ENCODE data around the gene SFXN5. TPM values are rescaled to one million over a fixed set of nuclear protein-coding genes. Genes with fewer than 3 reads are reported as not detected.
A peak's percentile ranks its signal among the peaks of the same experiment; 100 is the strongest.
"Not testable (repeated sequence)": the region's sequence is repeated elsewhere in the genome, so short reads cannot be mapped to it uniquely, and the experiment has no call there.

The SFXN5 gene
- total RNA-seq, 1 donor = 17.0 TPM

- peak; percentile 81 for DNase-seq (ENCODE audit: insufficient read length, low spot score, missing footprints)
- Histone ChIP-seq H3K9me3 (ENCODE audit: low read depth, low read length) (no peaks in the 10 kb centered on the region), H3K4me3 (ENCODE audit: insufficient read depth, low read length) (no peak overlapping the region), H3K27ac (ENCODE audit: low read depth, low read length) (no peak overlapping the region), H3K27me3 (ENCODE audit: insufficient read depth, low read length) (peaks cover 94% of the 10 kb centered on the region), H2AFZ (ENCODE audit: low read length) (no peak overlapping the region), H3K36me3 (ENCODE audit: insufficient read depth, low read length) (no peaks in the 10 kb centered on the region), H3K4me1 (ENCODE audit: insufficient read depth, low read length) (no peaks in the 10 kb centered on the region), H3K79me2 (ENCODE audit: insufficient read depth, low read length) (no peaks in the 10 kb centered on the region), H4K20me1 (ENCODE audit: insufficient read depth, low read length) (peaks cover 2% of the 10 kb centered on the region), H3K4me2 (ENCODE audit: insufficient read depth, low read length) (no peak overlapping the region)
- TF ChIP-seq, protein P1, sequence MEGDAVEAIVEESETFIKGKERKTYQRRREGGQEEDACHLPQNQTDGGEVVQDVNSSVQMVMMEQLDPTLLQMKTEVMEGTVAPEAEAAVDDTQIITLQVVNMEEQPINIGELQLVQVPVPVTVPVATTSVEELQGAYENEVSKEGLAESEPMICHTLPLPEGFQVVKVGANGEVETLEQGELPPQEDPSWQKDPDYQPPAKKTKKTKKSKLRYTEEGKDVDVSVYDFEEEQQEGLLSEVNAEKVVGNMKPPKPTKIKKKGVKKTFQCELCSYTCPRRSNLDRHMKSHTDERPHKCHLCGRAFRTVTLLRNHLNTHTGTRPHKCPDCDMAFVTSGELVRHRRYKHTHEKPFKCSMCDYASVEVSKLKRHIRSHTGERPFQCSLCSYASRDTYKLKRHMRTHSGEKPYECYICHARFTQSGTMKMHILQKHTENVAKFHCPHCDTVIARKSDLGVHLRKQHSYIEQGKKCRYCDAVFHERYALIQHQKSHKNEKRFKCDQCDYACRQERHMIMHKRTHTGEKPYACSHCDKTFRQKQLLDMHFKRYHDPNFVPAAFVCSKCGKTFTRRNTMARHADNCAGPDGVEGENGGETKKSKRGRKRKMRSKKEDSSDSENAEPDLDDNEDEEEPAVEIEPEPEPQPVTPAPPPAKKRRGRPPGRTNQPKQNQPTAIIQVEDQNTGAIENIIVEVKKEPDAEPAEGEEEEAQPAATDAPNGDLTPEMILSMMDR (IDR thresholded peaks at IDR 0.05; ENCODE audit: extremely low read depth, low read depth, low read length) = no peak
Observed at GRCh38 chr2:72913486-72914205, 157.9 kb downstream of the SFXN5 start.

DNA sequence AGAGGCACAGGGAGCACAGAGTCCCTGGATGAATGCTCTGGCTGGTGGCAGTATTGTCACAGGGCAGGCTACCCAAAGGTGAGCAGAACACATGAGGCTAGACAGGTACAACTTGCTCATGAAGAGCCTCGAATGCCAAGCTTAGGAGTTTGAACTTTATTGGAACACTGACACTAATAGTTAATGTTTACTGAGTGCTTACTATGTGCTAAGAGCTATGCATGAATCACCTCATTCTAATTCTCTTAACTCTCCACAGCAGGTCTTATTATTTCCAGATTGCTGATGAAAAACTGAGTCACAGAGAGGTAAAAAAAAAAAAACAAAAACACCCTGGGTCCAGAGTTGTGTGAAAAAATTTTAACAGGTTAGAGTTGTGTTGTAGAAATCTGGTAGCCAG lies 160.3 kb downstream of the SFXN5 start:
- no peaks in the 10 kb centered on the region for H3K79me2 ChIP-seq (ENCODE audit: insufficient read depth, low read length)
- no peak overlapping the region for H3K4me2 ChIP-seq (ENCODE audit: insufficient read depth, low read length)
- TF ChIP-seq, protein P1 (IDR thresholded peaks at IDR 0.05; ENCODE audit: extremely low read depth, low read depth, low read length) = no peak
- H3K36me3 ChIP-seq (ENCODE audit: insufficient read depth, low read length) = no peaks in the 10 kb centered on the region
- H3K4me1 ChIP-seq (ENCODE audit: insufficient read depth, low read length) = no peaks in the 10 kb centered on the region
- H3K9me3 ChIP-seq (ENCODE audit: low read depth, low read length) = no peaks in the 10 kb centered on the region
- no peak overlapping the region for H3K27ac ChIP-seq (ENCODE audit: low read depth, low read length)
- no peak for DNase-seq (ENCODE audit: insufficient read length, low spot score, missing footprints)
- peaks cover 2% of the 10 kb centered on the region for H4K20me1 ChIP-seq (ENCODE audit: insufficient read depth, low read length)
- no peak overlapping the region for H3K4me3 ChIP-seq (ENCODE audit: insufficient read depth, low read length)
- no peak overlapping the region for H2AFZ ChIP-seq (ENCODE audit: low read length)
- peaks cover 97% of the 10 kb centered on the region for H3K27me3 ChIP-seq (ENCODE audit: insufficient read depth, low read length)

DNA sequence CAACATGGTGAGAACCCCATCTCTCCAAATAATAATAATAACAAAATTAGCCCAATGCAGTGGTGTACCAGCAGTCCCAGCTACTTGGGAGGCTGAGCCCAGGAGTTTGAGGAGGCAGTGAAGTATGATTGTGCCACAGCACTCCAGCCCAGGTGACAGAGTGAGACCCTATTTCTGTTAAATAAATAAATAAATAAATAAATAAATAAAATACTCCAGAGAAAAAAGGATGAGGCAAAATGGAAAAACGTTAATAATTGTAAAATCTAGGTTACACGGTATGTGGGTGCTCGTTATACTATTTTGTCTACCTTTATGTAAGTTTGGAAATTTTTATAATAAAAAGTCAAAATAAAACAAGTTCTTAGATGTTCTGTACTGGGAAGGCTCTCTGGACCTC lies 162.8 kb downstream of the SFXN5 start:
- TF ChIP-seq, protein P1 (IDR thresholded peaks at IDR 0.05; ENCODE audit: extremely low read depth, low read depth, low read length) = no peak
- Histone ChIP-seq H3K27me3 (ENCODE audit: insufficient read depth, low read length) (peaks cover 93% of the 10 kb centered on the region), H3K4me1 (ENCODE audit: insufficient read depth, low read length) (no peaks in the 10 kb centered on the region), H3K4me3 (ENCODE audit: insufficient read depth, low read length) (no peak overlapping the region), H3K4me2 (ENCODE audit: insufficient read depth, low read length) (no peak overlapping the region), H4K20me1 (ENCODE audit: insufficient read depth, low read length) (peaks cover 2% of the 10 kb centered on the region), H3K27ac (ENCODE audit: low read depth, low read length) (no peak overlapping the region), H3K79me2 (ENCODE audit: insufficient read depth, low read length) (no peaks in the 10 kb centered on the region), H3K36me3 (ENCODE audit: insufficient read depth, low read length) (no peaks in the 10 kb centered on the region), H2AFZ (ENCODE audit: low read length) (no peak overlapping the region), H3K9me3 (ENCODE audit: low read depth, low read length) (no peaks in the 10 kb centered on the region)
- no peak for DNase-seq (ENCODE audit: insufficient read length, low spot score, missing footprints)

- H3K27me3 ChIP-seq (ENCODE audit: insufficient read depth, low read length) = peaks cover 93% of the 10 kb centered on the region
- H4K20me1 ChIP-seq (ENCODE audit: insufficient read depth, low read length) = not testable (repeated sequence)
Observed at GRCh38 chr2:72907369-72907768, 164.1 kb downstream of the SFXN5 start.

More at GRCh38 chr2:72907369-72907768, 164.1 kb downstream of the SFXN5 start:
- not testable (repeated sequence) for H3K27ac ChIP-seq (ENCODE audit: low read depth, low read length); H3K36me3 ChIP-seq (ENCODE audit: insufficient read depth, low read length); H2AFZ ChIP-seq (ENCODE audit: low read length); H3K79me2 ChIP-seq (ENCODE audit: insufficient read depth, low read length); H3K9me3 ChIP-seq (ENCODE audit: low read depth, low read length); H3K4me2 ChIP-seq (ENCODE audit: insufficient read depth, low read length); DNase-seq (ENCODE audit: insufficient read length, low spot score, missing footprints); H3K4me3 ChIP-seq (ENCODE audit: insufficient read depth, low read length); H3K4me1 ChIP-seq (ENCODE audit: insufficient read depth, low read length)
